ENCODE data around the gene TPST1. TPM values are rescaled to one million over a fixed set of nuclear protein-coding genes. Genes with fewer than 3 reads are reported as not detected.

Gene TPST1
- polyA plus RNA-seq, 1 donor: 10.8 TPM

DNA sequence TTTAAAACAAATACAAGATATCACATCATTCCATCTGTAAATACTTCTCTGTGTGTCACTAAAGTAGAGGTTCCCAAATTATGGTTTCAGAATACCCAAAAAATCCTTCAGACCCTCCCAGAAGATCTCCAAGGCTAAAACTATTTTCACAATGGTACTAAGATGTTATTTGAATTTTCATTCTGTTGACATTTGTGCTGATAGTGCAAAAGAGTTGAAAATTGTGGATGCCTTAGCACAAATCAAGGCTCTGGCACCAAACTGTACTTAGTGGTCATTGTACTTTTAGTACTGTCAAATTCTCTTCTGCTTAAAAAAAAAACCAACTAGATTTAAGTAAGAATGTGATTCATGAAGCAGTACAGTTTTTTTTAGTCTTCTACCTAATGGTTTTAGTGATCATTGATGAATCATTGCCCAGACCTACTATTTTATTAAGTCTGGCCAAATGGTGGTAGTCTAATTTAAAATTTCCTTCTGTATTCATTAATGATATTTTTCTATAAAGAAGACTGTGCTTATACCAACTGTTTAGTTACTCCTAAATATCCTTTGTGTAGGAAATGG lies 50.5 kb downstream of the TPST1 start:
- no peak for DNase-seq
- no peaks in the 10 kb centered on the region for H3K4me1 ChIP-seq (ENCODE audit: control insufficient read depth, insufficient read depth, low read length)
- no peaks in the 10 kb centered on the region for H3K36me3 ChIP-seq (ENCODE audit: control insufficient read depth, insufficient read depth, low read length)
- H3K27me3 ChIP-seq (ENCODE audit: control insufficient read depth, insufficient read depth, low read length): no peaks in the 10 kb centered on the region
- no peak overlapping the region for H3K4me3 ChIP-seq (ENCODE audit: low read length)
- no peak overlapping the region for H3K27ac ChIP-seq (ENCODE audit: low read length)
- H3K9me3 ChIP-seq (ENCODE audit: control insufficient read depth, low read depth, low read length): no peaks in the 10 kb centered on the region

DNA sequence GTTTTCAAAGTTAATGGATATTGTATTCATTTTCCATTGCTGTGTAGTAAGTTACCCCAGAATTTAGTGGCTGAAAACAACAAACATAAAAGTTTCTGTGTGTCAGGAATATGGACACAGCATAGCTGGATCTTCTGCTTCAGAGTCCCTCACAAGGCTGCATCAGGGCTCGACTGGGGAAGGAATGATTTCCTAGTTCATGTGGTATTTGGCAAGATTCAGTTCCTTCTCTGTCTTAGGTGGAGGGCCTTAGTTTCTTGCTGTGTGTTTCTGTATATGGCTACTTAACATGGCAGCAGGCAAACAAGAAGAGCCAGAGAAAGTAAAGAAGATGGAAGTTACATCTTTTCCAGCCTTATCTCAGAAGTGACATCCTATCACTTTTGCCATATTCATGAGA lies 51.1 kb downstream of the TPST1 start:
- H3K27me3 ChIP-seq (ENCODE audit: control insufficient read depth, insufficient read depth, low read length): no peaks in the 10 kb centered on the region
- no peaks in the 10 kb centered on the region for H3K4me1 ChIP-seq (ENCODE audit: control insufficient read depth, insufficient read depth, low read length)
- no peak overlapping the region for H3K27ac ChIP-seq (ENCODE audit: low read length)
- no peak for DNase-seq
- H3K36me3 ChIP-seq (ENCODE audit: control insufficient read depth, insufficient read depth, low read length): no peaks in the 10 kb centered on the region
- H3K9me3 ChIP-seq (ENCODE audit: control insufficient read depth, low read depth, low read length): no peaks in the 10 kb centered on the region
- no peak overlapping the region for H3K4me3 ChIP-seq (ENCODE audit: low read length)
- WGBS (ENCODE audit: insufficient coverage, low lambda C conversion rate): no CpG with 5 or more reads among the region's 1 CpG

DNA sequence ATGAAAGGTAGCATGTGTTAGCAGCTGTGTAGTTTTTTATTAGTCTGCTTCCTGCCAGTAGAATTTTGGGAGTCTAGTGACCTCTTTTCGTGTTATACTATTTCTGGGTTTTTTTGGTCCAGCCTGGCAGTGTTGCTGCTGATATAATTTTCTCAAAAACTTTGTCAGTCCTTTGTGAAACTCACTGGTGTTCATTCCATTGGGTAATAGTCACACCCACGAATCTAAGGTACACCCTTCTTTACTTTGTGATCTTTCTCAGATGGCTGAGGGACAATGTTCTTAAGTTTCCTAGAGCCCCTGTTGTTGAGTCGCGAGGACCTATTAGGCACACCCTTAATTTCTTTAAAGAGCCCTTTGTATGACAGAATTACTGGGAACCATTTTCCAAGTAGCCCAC lies 52.3 kb downstream of the TPST1 start:
- Histone ChIP-seq H3K4me3 (ENCODE audit: low read length) (no peak overlapping the region), H3K4me1 (ENCODE audit: control insufficient read depth, insufficient read depth, low read length) (no peaks in the 10 kb centered on the region), H3K36me3 (ENCODE audit: control insufficient read depth, insufficient read depth, low read length) (no peaks in the 10 kb centered on the region), H3K9me3 (ENCODE audit: control insufficient read depth, low read depth, low read length) (no peaks in the 10 kb centered on the region), H3K27me3 (ENCODE audit: control insufficient read depth, insufficient read depth, low read length) (no peaks in the 10 kb centered on the region), H3K27ac (ENCODE audit: low read length) (no peak overlapping the region)
- no peak for DNase-seq
- 33% methylated on average over 1 of the region's 4 CpGs for WGBS (ENCODE audit: insufficient coverage, low lambda C conversion rate)

DNA sequence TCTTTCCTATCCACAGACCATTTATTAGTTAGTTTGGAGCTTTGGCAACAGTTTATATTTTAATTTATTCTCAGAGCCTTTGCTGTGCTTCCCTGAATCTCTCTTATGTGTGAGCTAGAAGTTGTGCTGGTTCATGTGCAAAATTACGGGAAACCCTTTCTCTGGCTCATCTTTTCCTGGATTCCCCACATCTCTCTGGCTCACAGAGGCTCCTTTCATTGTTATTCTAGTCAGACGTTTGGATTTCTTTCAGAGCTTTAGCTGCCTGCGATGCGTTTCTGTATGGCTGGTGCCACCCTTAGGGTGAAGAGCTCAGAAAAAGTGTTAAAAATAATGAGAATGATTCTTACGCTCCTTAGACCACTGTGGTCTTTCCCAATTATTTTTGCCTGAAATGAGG lies 53.3 kb downstream of the TPST1 start:
- Histone ChIP-seq H3K4me1 (ENCODE audit: control insufficient read depth, insufficient read depth, low read length) (no peaks in the 10 kb centered on the region), H3K36me3 (ENCODE audit: control insufficient read depth, insufficient read depth, low read length) (no peaks in the 10 kb centered on the region), H3K9me3 (ENCODE audit: control insufficient read depth, low read depth, low read length) (no peaks in the 10 kb centered on the region), H3K27me3 (ENCODE audit: control insufficient read depth, insufficient read depth, low read length) (no peaks in the 10 kb centered on the region), H3K4me3 (ENCODE audit: low read length) (no peak overlapping the region), H3K27ac (ENCODE audit: low read length) (no peak overlapping the region)
- DNase-seq: no peak
- 87% methylated on average over 3 of the region's 5 CpGs for WGBS (ENCODE audit: insufficient coverage, low lambda C conversion rate)

DNA sequence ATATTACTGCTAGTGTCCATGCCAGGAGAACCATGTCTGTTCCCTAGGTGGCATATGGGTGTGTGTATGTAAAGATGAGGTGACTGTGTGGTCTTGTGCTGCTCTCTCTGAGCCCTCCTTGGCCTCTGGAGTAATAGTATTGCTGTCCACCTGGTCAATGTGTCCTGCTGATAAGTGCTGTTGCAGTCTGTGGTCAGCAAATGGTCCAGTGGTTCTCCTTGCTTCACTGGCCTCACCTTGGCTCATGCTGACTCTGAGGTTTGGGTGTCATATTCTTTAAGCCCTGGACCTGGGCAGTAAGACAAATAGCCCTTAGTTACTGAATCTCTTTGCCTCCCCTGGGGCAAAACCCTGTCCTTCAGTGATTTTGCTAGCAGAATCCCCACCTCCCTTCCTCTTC lies 56.8 kb downstream of the TPST1 start:
- H3K36me3 ChIP-seq (ENCODE audit: control insufficient read depth, insufficient read depth, low read length): no peaks in the 10 kb centered on the region
- H3K4me1 ChIP-seq (ENCODE audit: control insufficient read depth, insufficient read depth, low read length): no peaks in the 10 kb centered on the region
- no peak for DNase-seq
- no peak overlapping the region for H3K27ac ChIP-seq (ENCODE audit: low read length)
- H3K4me3 ChIP-seq (ENCODE audit: low read length): no peak overlapping the region
- no peaks in the 10 kb centered on the region for H3K27me3 ChIP-seq (ENCODE audit: control insufficient read depth, insufficient read depth, low read length)
- H3K9me3 ChIP-seq (ENCODE audit: control insufficient read depth, low read depth, low read length): peaks cover 14% of the 10 kb centered on the region

DNA sequence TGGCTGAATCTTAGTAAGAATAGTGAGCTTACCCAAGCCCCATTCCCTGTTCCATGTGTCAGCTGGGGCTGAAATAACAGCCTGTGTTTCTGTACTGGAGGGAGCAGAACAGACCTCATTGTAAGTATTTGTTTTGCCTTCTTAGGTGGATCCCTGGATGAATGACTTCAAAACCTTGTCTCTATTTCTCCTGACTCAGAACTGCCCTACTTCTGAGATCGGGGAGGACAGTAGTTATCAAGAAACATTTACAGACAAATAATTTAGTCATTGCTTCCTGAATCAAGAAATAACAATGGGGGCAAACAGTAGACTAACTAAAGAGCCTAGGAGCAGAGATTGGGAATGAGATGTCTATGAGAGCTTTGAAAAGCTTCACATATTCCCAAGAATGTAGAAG lies 58.8 kb downstream of the TPST1 start:
- H3K36me3 ChIP-seq (ENCODE audit: control insufficient read depth, insufficient read depth, low read length): no peaks in the 10 kb centered on the region
- no peak for DNase-seq
- peaks cover 14% of the 10 kb centered on the region for H3K9me3 ChIP-seq (ENCODE audit: control insufficient read depth, low read depth, low read length)
- H3K4me3 ChIP-seq (ENCODE audit: low read length): no peak overlapping the region
- no peaks in the 10 kb centered on the region for H3K27me3 ChIP-seq (ENCODE audit: control insufficient read depth, insufficient read depth, low read length)
- H3K27ac ChIP-seq (ENCODE audit: low read length): no peak overlapping the region
- no CpG with 5 or more reads among the region's 1 CpG for WGBS (ENCODE audit: insufficient coverage, low lambda C conversion rate)
- no peaks in the 10 kb centered on the region for H3K4me1 ChIP-seq (ENCODE audit: control insufficient read depth, insufficient read depth, low read length)

DNA sequence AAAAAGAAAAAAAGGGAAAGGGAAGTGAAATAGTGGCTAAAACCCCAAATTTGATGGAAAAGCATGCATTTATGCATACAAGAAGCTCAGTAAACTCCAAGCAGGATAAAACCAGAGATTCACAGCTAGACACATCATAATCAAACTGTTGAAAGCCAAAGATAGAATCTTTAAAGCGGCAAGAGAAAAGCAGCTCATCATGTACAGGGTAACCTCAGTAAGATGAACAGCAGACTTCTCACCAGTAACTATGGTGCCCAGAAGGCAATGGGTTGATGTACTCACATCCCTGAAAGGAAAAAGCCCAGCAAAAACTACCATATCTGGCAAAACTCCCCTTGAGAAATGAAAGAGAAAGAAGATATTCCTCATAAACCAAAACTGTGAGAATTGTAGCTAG lies 60.4 kb downstream of the TPST1 start:
- Histone ChIP-seq H3K9me3 (ENCODE audit: control insufficient read depth, low read depth, low read length) (peaks cover 14% of the 10 kb centered on the region), H3K36me3 (ENCODE audit: control insufficient read depth, insufficient read depth, low read length) (no peaks in the 10 kb centered on the region), H3K27me3 (ENCODE audit: control insufficient read depth, insufficient read depth, low read length) (no peaks in the 10 kb centered on the region), H3K4me3 (ENCODE audit: low read length) (no peak overlapping the region), H3K4me1 (ENCODE audit: control insufficient read depth, insufficient read depth, low read length) (no peaks in the 10 kb centered on the region), H3K27ac (ENCODE audit: low read length) (no peak overlapping the region)
- no CpG with 5 or more reads among the region's 1 CpG for WGBS (ENCODE audit: insufficient coverage, low lambda C conversion rate)
- no peak for DNase-seq

DNA sequence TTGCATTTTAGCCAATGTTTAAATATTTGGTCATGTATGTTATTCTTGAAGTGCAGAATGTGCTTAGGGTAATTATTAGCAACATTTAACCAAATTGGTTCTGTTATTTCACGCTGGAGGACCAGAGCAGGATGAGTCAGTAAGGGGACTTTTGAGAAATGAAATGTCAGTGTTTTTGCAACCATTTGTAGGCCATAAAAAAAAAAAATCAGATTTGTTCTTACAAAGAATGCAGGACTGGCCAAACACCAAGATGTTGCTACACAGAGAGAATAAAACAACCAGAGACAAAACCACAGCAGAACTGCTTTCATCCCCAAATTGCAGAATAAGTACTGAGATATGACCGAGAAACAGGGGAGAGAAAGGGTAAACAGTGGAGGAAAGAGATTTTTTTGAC lies 62.1 kb downstream of the TPST1 start:
- H3K4me3 ChIP-seq (ENCODE audit: low read length): no peak overlapping the region
- H3K9me3 ChIP-seq (ENCODE audit: control insufficient read depth, low read depth, low read length): peaks cover 14% of the 10 kb centered on the region
- no peaks in the 10 kb centered on the region for H3K36me3 ChIP-seq (ENCODE audit: control insufficient read depth, insufficient read depth, low read length)
- no peaks in the 10 kb centered on the region for H3K27me3 ChIP-seq (ENCODE audit: control insufficient read depth, insufficient read depth, low read length)
- no peaks in the 10 kb centered on the region for H3K4me1 ChIP-seq (ENCODE audit: control insufficient read depth, insufficient read depth, low read length)
- 60% methylated on average over 1 of the region's 2 CpGs for WGBS (ENCODE audit: insufficient coverage, low lambda C conversion rate)
- H3K27ac ChIP-seq (ENCODE audit: low read length): no peak overlapping the region
- DNase-seq: no peak

DNA sequence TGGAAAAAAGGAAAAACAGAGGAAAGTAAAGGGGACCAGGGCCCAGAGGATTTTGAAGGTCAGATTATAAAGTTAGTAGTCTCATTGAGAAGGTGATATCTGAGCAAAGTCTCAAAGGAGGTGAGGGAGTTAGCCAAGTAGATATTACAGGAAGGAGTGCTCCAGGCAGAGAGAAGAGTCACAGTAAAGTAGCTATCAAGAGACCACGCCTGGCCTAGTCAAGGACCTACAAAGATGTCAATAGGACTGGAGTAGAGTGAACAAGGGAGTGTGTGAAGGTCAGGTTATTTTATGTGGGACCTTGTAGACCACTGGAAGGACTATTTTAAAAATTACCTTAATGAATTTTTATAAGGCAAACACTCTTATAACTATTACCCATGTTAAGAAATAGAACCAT lies 64.8 kb downstream of the TPST1 start:
- no CpG with 5 or more reads among the region's 1 CpG for WGBS (ENCODE audit: insufficient coverage, low lambda C conversion rate)

DNA sequence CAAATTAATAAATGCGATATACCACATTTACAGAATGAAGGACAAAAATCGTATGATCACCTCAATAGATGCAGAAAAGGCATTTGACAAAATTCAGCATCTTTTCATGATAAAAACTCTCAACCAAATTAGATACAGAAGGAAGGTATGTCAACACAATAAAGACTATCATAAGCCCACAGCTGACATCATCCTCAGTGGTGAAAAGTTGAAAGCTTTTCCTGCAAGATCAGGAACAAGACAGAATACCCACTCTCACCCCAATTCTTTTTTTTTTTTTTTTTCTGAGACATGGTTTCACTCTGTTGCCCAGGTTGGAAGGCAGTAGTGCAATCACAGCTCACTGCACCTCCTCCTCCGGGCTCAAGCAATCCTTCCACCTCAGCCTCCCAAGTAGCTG lies 67.2 kb downstream of the TPST1 start:
- H3K27me3 ChIP-seq (ENCODE audit: control insufficient read depth, insufficient read depth, low read length): no peaks in the 10 kb centered on the region
- no peak overlapping the region for H3K4me3 ChIP-seq (ENCODE audit: low read length)
- H3K4me1 ChIP-seq (ENCODE audit: control insufficient read depth, insufficient read depth, low read length): no peaks in the 10 kb centered on the region
- no peaks in the 10 kb centered on the region for H3K36me3 ChIP-seq (ENCODE audit: control insufficient read depth, insufficient read depth, low read length)
- H3K9me3 ChIP-seq (ENCODE audit: control insufficient read depth, low read depth, low read length): no peaks in the 10 kb centered on the region
- WGBS (ENCODE audit: insufficient coverage, low lambda C conversion rate): 100% methylated on average over 2 of the region's 3 CpGs
- DNase-seq: no peak
- H3K27ac ChIP-seq (ENCODE audit: low read length): no peak overlapping the region

More for the DNA sequence above, 64.8 kb downstream of the TPST1 start:
- no peak overlapping the region for H3K4me3 ChIP-seq (ENCODE audit: low read length)
- no peaks in the 10 kb centered on the region for H3K4me1 ChIP-seq (ENCODE audit: control insufficient read depth, insufficient read depth, low read length)
- peaks cover 10% of the 10 kb centered on the region for H3K9me3 ChIP-seq (ENCODE audit: control insufficient read depth, low read depth, low read length)
- no peak for DNase-seq
- no peak overlapping the region for H3K27ac ChIP-seq (ENCODE audit: low read length)
- H3K36me3 ChIP-seq (ENCODE audit: control insufficient read depth, insufficient read depth, low read length): no peaks in the 10 kb centered on the region
- no peaks in the 10 kb centered on the region for H3K27me3 ChIP-seq (ENCODE audit: control insufficient read depth, insufficient read depth, low read length)

DNA sequence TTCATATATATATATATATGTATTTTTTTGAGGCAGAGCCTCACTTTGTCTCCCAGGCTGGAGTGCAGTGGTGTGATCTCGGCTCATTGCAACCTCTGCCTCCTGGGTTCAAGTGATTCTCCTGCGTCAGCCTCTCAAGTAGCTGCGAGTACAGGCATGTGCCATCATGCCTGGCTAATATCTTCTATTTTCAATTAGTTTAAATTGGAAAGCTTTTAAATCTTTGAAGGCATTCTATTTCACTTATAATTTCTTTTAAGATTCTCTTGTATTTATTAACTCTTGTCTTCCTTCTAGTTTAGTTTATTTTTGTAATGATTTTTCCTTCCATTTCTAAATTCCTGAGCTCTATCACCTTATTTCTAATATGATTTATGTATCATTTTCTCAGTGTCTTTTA lies 71.2 kb downstream of the TPST1 start:
- 100% methylated on average over 1 of the region's 3 CpGs for WGBS (ENCODE audit: insufficient coverage, low lambda C conversion rate)
- H3K4me1 ChIP-seq (ENCODE audit: control insufficient read depth, insufficient read depth, low read length): no peaks in the 10 kb centered on the region
- no peak overlapping the region for H3K27ac ChIP-seq (ENCODE audit: low read length)
- H3K4me3 ChIP-seq (ENCODE audit: low read length): no peak overlapping the region
- no peak for DNase-seq
- H3K9me3 ChIP-seq (ENCODE audit: control insufficient read depth, low read depth, low read length): no peaks in the 10 kb centered on the region
- H3K36me3 ChIP-seq (ENCODE audit: control insufficient read depth, insufficient read depth, low read length): no peaks in the 10 kb centered on the region
- no peaks in the 10 kb centered on the region for H3K27me3 ChIP-seq (ENCODE audit: control insufficient read depth, insufficient read depth, low read length)
